GM21786 (cell line): ENCODE data around the gene PITPNM2.
A peak's percentile ranks its signal among the peaks of the same experiment; 100 is the strongest.
"Not testable (repeated sequence)": the region's sequence is repeated elsewhere in the genome, so short reads cannot be mapped to it uniquely, and the experiment has no call there.

Experiments used
- ATAC-seq: cut with Tn5 transposase; IDR thresholded peaks from one replicate; pipeline ENCODE4 v1.9.1; 2021; ENCODE audit not compliant: unreplicated experiment

PITPNM2 gene

GRCh38 chr12:123121670-123122069 lies 29.2 kb downstream of the PITPNM2 start:
- no peak for ATAC-seq

- ATAC-seq, result peak; percentile 25
Observed at GRCh38 chr12:123120452-123121166, 30.3 kb downstream of the PITPNM2 start.

GRCh38 chr12:123119808-123120207 lies 31.1 kb downstream of the PITPNM2 start:
- ATAC-seq, result peak; percentile 82

- no peak for ATAC-seq
Observed at GRCh38 chr12:123118497-123118896, 32.4 kb downstream of the PITPNM2 start.

- no peak for ATAC-seq
Observed at GRCh38 chr12:123115409-123116121, 35.3 kb downstream of the PITPNM2 start.

- ATAC-seq, result no peak
Observed at GRCh38 chr12:123114304-123115083, 36.4 kb downstream of the PITPNM2 start.

GRCh38 chr12:123113026-123113425 lies 37.9 kb downstream of the PITPNM2 start:
- no peak for ATAC-seq

- ATAC-seq, result no peak
Observed at GRCh38 chr12:123111498-123112165, 39.3 kb downstream of the PITPNM2 start.

GRCh38 chr12:123109319-123109772 lies 41.5 kb downstream of the PITPNM2 start:
- no peak for ATAC-seq

GRCh38 chr12:123108682-123109066 lies 42.2 kb downstream of the PITPNM2 start:
- ATAC-seq, result no peak

GRCh38 chr12:123107926-123108681 lies 42.8 kb downstream of the PITPNM2 start:
- ATAC-seq, result no peak

GRCh38 chr12:123106640-123107359 lies 44.1 kb downstream of the PITPNM2 start:
- no peak for ATAC-seq

- no peak for ATAC-seq
Observed at GRCh38 chr12:123105211-123105826, 45.6 kb downstream of the PITPNM2 start.

GRCh38 chr12:123104809-123105208 lies 46.1 kb downstream of the PITPNM2 start:
- no peak for ATAC-seq

GRCh38 chr12:123104094-123104493 lies 46.8 kb downstream of the PITPNM2 start:
- not testable (repeated sequence) for ATAC-seq

GRCh38 chr12:123102781-123103503 lies 47.9 kb downstream of the PITPNM2 start:
- no peak for ATAC-seq

GRCh38 chr12:123102366-123102765 lies 48.5 kb downstream of the PITPNM2 start:
- ATAC-seq, result no peak

GRCh38 chr12:123101526-123101925 lies 49.4 kb downstream of the PITPNM2 start:
- ATAC-seq, result no peak
